ENCODE data around the gene ZNF408.

DNA sequence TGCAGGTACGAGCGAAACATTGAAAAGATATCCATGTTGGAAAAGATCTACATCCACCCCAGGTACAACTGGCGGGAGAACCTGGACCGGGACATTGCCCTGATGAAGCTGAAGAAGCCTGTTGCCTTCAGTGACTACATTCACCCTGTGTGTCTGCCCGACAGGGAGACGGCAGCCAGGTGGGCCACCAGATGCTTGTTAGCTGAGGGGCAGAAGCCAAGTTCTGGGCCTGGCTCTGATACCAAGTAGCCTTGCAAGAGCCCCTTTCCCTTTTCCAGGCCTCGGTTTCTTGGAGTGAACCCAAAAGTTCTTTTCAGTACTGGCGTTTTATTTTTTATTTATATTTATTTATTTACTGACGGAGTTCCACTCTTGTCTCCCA lies 27.8 kb downstream of the ZNF408 start:
- TF ChIP-seq ZNF70 (CRISPR knock-in tag; IDR thresholded peaks at IDR 0.05) = no peak
- no peak for TF ChIP-seq ARNTL (CRISPR knock-in tag; IDR thresholded peaks at IDR 0.05; ENCODE audit: borderline replicate concordance, low read depth)
- TF ChIP-seq, protein P1, sequence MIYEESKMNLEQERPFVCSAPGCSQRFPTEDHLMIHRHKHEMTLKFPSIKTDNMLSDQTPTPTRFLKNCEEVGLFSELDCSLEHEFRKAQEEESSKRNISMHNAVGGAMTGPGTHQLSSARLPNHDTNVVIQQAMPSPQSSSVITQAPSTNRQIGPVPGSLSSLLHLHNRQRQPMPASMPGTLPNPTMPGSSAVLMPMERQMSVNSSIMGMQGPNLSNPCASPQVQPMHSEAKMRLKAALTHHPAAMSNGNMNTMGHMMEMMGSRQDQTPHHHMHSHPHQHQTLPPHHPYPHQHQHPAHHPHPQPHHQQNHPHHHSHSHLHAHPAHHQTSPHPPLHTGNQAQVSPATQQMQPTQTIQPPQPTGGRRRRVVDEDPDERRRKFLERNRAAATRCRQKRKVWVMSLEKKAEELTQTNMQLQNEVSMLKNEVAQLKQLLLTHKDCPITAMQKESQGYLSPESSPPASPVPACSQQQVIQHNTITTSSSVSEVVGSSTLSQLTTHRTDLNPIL (CRISPR knock-in tag; IDR thresholded peaks at IDR 0.05; ENCODE audit: low read depth) = no peak

Data from SK-N-SH treated with all-trans-retinoic acid at 6 μM for 48 hours (cell line).